ENCODE results near the gene MARCKSL1. TPM values are rescaled to one million over a fixed set of nuclear protein-coding genes. Genes with fewer than 3 reads are reported as not detected.

MARCKSL1 gene
- total and polyA plus RNA-seq, 2 of the 13 experiments (the other 11 are each of a cell fraction or from before 2014, with no cell fraction given): 81.9 to 155 TPM

DNA sequence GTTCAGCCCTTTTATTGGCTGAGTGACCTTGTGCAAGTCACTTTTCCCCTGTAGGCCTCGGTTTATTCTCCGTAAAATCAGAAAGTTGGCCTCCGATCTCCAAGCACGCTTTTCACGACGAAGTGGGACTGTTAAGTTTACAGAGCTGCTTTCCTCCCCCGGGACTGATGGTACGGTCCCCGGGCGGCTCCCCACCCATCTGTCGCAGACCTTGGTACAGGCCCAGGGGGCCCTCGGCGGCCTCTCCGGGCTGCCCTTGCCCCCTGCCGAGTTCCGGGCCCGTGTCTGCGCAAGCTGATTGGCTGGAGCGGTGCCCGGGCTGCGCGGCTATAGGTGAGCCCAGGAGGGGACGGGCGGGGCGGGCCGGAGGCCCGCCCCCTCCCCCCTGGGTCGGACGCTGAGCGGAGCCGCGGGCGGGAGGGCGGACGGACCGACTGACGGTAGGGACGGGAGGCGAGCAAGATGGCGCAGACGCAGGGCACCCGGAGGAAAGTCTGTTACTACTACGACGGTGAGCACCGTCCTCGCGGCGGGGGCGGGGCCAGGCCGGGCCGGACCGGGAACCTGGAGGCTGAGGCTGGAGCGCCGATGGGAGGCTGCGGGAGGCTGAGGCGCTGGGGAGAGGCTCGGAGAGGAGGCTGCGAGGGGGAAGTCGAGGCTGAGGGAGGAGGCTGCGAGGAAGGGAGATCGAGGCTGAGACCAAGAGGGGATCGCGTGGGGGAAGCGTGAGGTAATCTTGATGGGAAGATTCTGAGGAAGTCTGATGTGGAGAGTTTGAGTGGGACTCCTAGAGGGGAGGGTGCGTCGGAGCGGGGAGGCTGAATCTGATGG lies 44.1 kb downstream of the MARCKSL1 start, which contains the start of gene HDAC1 (continued):
- TF ChIP-seq ZNF558 (CRISPR knock-in tag; IDR thresholded peaks at IDR 0.05; ENCODE audit: borderline replicate concordance): peak; percentile 76; the same call in 1 of the 2 replicates
- TF ChIP-seq PHF5A (CRISPR knock-in tag; IDR thresholded peaks at IDR 0.05; ENCODE audit: low read depth, unreplicated experiment): no peak
- TF ChIP-seq HOXA3 (CRISPR knock-in tag; IDR thresholded peaks at IDR 0.05): peak; percentile 58; the same call in 1 of the 2 replicates
- 0 out of 2 replicates have a peak, but pooled peaks have one; percentile 33 for TF ChIP-seq BCL3 (CRISPR knock-in tag; IDR thresholded peaks at IDR 0.05)
- TF ChIP-seq REPIN1 (CRISPR knock-in tag; IDR thresholded peaks at IDR 0.05; ENCODE audit: borderline replicate concordance, low read depth): 0 out of 2 replicates have a peak, but pooled peaks have one; percentile 35
- no peak for TF ChIP-seq RAD51 (IDR thresholded peaks at IDR 0.05; ENCODE audit: borderline replicate concordance)
- peak; percentile 87 for TF ChIP-seq XRCC5 (optimal IDR thresholded peaks at IDR 0.05; ENCODE audit: low read length)
- TF ChIP-seq, protein P1, sequence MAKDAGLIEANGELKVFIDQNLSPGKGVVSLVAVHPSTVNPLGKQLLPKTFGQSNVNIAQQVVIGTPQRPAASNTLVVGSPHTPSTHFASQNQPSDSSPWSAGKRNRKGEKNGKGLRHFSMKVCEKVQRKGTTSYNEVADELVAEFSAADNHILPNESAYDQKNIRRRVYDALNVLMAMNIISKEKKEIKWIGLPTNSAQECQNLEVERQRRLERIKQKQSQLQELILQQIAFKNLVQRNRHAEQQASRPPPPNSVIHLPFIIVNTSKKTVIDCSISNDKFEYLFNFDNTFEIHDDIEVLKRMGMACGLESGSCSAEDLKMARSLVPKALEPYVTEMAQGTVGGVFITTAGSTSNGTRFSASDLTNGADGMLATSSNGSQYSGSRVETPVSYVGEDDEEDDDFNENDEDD (CRISPR knock-in tag; IDR thresholded peaks at IDR 0.05; ENCODE audit: borderline replicate concordance): peak; percentile 55; the same call in 1 of the 2 replicates
- no peak for TF ChIP-seq SNAPC4 (CRISPR knock-in tag; IDR thresholded peaks at IDR 0.05)
- no peak for TF ChIP-seq ZNF781 (CRISPR knock-in tag; IDR thresholded peaks at IDR 0.05; ENCODE audit: borderline replicate concordance, not compliant biosample characterization)
- TF ChIP-seq ATM (IDR thresholded peaks at IDR 0.05; ENCODE audit: borderline replicate concordance): no peak
- TF ChIP-seq SP4 (CRISPR knock-in tag; IDR thresholded peaks at IDR 0.05): no peak
- no peak for TF ChIP-seq IKZF1 (IDR thresholded peaks at IDR 0.05)
- TF ChIP-seq U2AF2 (IDR thresholded peaks at IDR 0.05; ENCODE audit: low read depth, low read length): no peak
- TF ChIP-seq ZNF550 (CRISPR knock-in tag; IDR thresholded peaks at IDR 0.05; ENCODE audit: borderline replicate concordance): no peak
- TF ChIP-seq GATA4 (IDR thresholded peaks at IDR 0.05; ENCODE audit: borderline replicate concordance, low read depth): no peak
- peak; percentile 59; the same call in 1 of the 2 replicates for TF ChIP-seq NCOA1 (CRISPR knock-in tag; IDR thresholded peaks at IDR 0.05)
- peak; percentile 66 for TF ChIP-seq PHF20 (CRISPR knock-in tag; IDR thresholded peaks at IDR 0.05)
- peak; percentile 3; the same call in 1 of the 2 replicates for TF ChIP-seq FOSL2 (CRISPR knock-in tag; IDR thresholded peaks at IDR 0.05)
- 0 out of 2 replicates have a peak, but pooled peaks have one; percentile 67 for TF ChIP-seq EED (CRISPR knock-in tag; IDR thresholded peaks at IDR 0.05)
- TF ChIP-seq NONO (IDR thresholded peaks at IDR 0.05): no peak
- peak; percentile 74 for TF ChIP-seq NONO (CRISPR knock-in tag; conservative IDR thresholded peaks at IDR 0.05)
- no peak for TF ChIP-seq LCORL (IDR thresholded peaks at IDR 0.05)
- peak; percentile 30; the same call in 1 of the 2 replicates for TF ChIP-seq LCORL (CRISPR knock-in tag; IDR thresholded peaks at IDR 0.05)

Measured in HepG2 (cell line).